Neural cell (in vitro differentiated cells): Measurements from ENCODE around the gene EPS8L2. TPM values are rescaled to one million over a fixed set of nuclear protein-coding genes. Genes with fewer than 3 reads are reported as not detected.
A peak's percentile ranks its signal among the peaks of the same experiment; 100 is the strongest.

Experiments
- H2AFZ ChIP-seq: fragments of 200-600, 300-800 bp; sonication (generic), shearing (Covaris generic); 2 replicates; pipeline ENCODE4 v1.6.0; 2014; ENCODE audit warnings: low read depth, mild to moderate bottlenecking, antibody characterized with exemption, low read length, moderate library complexity
- H3F3A ChIP-seq: fragments of 200-600 bp; shearing (Covaris generic); 2 replicates; pipeline ENCODE4 v1.6.1; 2016; ENCODE audit warnings: mild to moderate bottlenecking, moderate library complexity, mixed read lengths, antibody characterized with exemption, low read length; ENCODE audit not compliant: insufficient read depth, poor library complexity, severe bottlenecking
- H3K27ac ChIP-seq: fragments of 200-600, 300-800 bp; sonication (generic), shearing (Covaris generic); 2 replicates; pipeline ENCODE4 v1.5.1; 2014; ENCODE audit warnings: mild to moderate bottlenecking, low read length, moderate library complexity
- H3K27me3 ChIP-seq: fragments of 300-800, 200-600 bp; sonication (generic), shearing (Covaris generic); 2 replicates; pipeline ENCODE4 v1.6.0; 2014; ENCODE audit warnings: mild to moderate bottlenecking, low read depth, low read length, moderate library complexity; ENCODE audit not compliant: insufficient read depth
- H3K36me3 ChIP-seq: fragments of 300-800, 200-600 bp; sonication (generic), shearing (Covaris generic); 2 replicates; pipeline ENCODE4 v1.5.1; 2014; ENCODE audit warnings: mild to moderate bottlenecking, antibody characterized with exemption, low read length, moderate library complexity; ENCODE audit not compliant: insufficient read depth
- H3K4me2 ChIP-seq: fragments of 300-800, 200-600 bp; sonication (generic), shearing (Covaris generic); 2 replicates; pipeline ENCODE4 v1.6.0; 2014; ENCODE audit warnings: mild to moderate bottlenecking, low read length
- H3K4me3 ChIP-seq: fragments of 300-800, 200-600 bp; sonication (generic), shearing (Covaris generic); 2 replicates; pipeline ENCODE4 v1.5.1; 2014; ENCODE audit warnings: mild to moderate bottlenecking, low read length, moderate library complexity
- H3K79me2 ChIP-seq: fragments of 200-600 bp; shearing (Covaris generic); replicated peaks from 2 replicates; pipeline ENCODE4 v1.6.0; 2014; ENCODE audit warnings: mild to moderate bottlenecking, low read length, moderate library complexity; ENCODE audit not compliant: insufficient read depth
- H3K9ac ChIP-seq: fragments of 300-800, 200-600 bp; sonication (generic), shearing (Covaris generic); 2 replicates; pipeline ENCODE4 v1.6.1; 2016; ENCODE audit warnings: mild to moderate bottlenecking, low read length, mixed read lengths
- H3K9me2 ChIP-seq: fragments of 200-600 bp; shearing (Covaris generic); 2 replicates; pipeline ENCODE4 v1.6.1; 2016; ENCODE audit warnings: mild to moderate bottlenecking, low read length, mixed read lengths; ENCODE audit not compliant: insufficient read depth
- H3K9me3 ChIP-seq: fragments of 200-600, 300-800 bp; sonication (generic), shearing (Covaris generic); 2 replicates; pipeline ENCODE4 v1.6.1; 2016; ENCODE audit warnings: mild to moderate bottlenecking, mixed run types, low read length, moderate library complexity, mixed read lengths
- H4K20me1 ChIP-seq: fragments of 200-600 bp; shearing (Covaris generic); 2 replicates; pipeline ENCODE4 v1.6.1; 2016; ENCODE audit warnings: mild to moderate bottlenecking, mixed run types; ENCODE audit not compliant: insufficient read depth
- CTCF ChIP-seq: fragments of 450-650 bp; IDR thresholded peaks from 2 replicates; pipeline ENCODE4 v1.5.1; 2014; ENCODE audit warnings: antibody characterized with exemption, mild to moderate bottlenecking, moderate library complexity; ENCODE audit not compliant: poor library complexity, severe bottlenecking
- EP300 ChIP-seq: fragments of 450-650 bp; conservative IDR thresholded peaks from 2 replicates; pipeline ENCODE4 v1.6.1; 2014; ENCODE audit warnings: antibody characterized with exemption, mild to moderate bottlenecking, moderate library complexity; ENCODE audit not compliant: poor library complexity, severe bottlenecking
- EZH2 ChIP-seq: fragments of 200-600, 300-800 bp; shearing (Covaris generic), sonication (generic); IDR thresholded peaks from 2 replicates; pipeline ENCODE4 v1.6.1; 2014; ENCODE audit warnings: antibody characterized with exemption, low read length, borderline replicate concordance, mild to moderate bottlenecking; ENCODE audit not compliant: insufficient read depth, poor library complexity, severe bottlenecking
- MXI1 ChIP-seq: fragments of 450-650 bp; conservative IDR thresholded peaks from 2 replicates; pipeline ENCODE4 v1.6.1; 2014; ENCODE audit warnings: antibody characterized with exemption, mild to moderate bottlenecking; ENCODE audit not compliant: poor library complexity, severe bottlenecking
- POLR2AphosphoS5 ChIP-seq: IDR thresholded peaks from 2 replicates; pipeline ENCODE4 v1.6.1; 2012
- RAD21 ChIP-seq: fragments of 450-650 bp; conservative IDR thresholded peaks from 2 replicates; pipeline ENCODE4 v1.6.1; 2014; ENCODE audit warnings: antibody characterized with exemption, mild to moderate bottlenecking, moderate library complexity
- REST ChIP-seq: IDR thresholded peaks from 2 replicates; pipeline ENCODE4 v1.6.1; 2012; ENCODE audit warnings: borderline replicate concordance
- SMC3 ChIP-seq: fragments of 450-650 bp; conservative IDR thresholded peaks from 2 replicates; pipeline ENCODE4 v1.6.1; 2014; ENCODE audit warnings: antibody characterized with exemption, mild to moderate bottlenecking, moderate library complexity; ENCODE audit not compliant: poor library complexity
- TAF1 ChIP-seq: IDR thresholded peaks from 2 replicates; pipeline ENCODE4 v1.6.1; 2012; ENCODE audit warnings: low read depth
- polyA plus RNA-seq: library from polyadenylated mRNA; depleted of rRNA; stranded (reverse); fragments of >200 nt; gene quantifications from 2 replicates; pipeline ENCODE4 v1.2.3, GENCODE V29; 2014

EPS8L2 gene
- polyA plus RNA-seq, 1 donor from 2014 or later, result 7.5 TPM

- Histone ChIP-seq H3K4me2 (no peak overlapping the region), H4K20me1 (no peaks in the 10 kb centered on the region), H3K79me2 (peaks cover 23% of the 10 kb centered on the region), H3F3A (no peaks in the 10 kb centered on the region), H3K4me3 (peak overlapping the region; percentile 85), H3K9me3 (no peaks in the 10 kb centered on the region), H3K27ac (peak overlapping the region; percentile 98), H3K9ac (peak overlapping the region; percentile 96), H2AFZ (peak overlapping the region; percentile 59), H3K9me2 (no peaks in the 10 kb centered on the region), H3K27me3 (no peaks in the 10 kb centered on the region), H3K36me3 (no peaks in the 10 kb centered on the region)
- TF ChIP-seq POLR2AphosphoS5, result no peak
- TF ChIP-seq TAF1, result no peak
- TF ChIP-seq SMC3, result no peak
Measured at GRCh38 chr11:695288-695537, 10.8 kb upstream of the EPS8L2 start.

- H3K9me2 ChIP-seq, result no peaks in the 10 kb centered on the region
- no peaks in the 10 kb centered on the region for H3K27me3 ChIP-seq
- peak; percentile 97 for TF ChIP-seq MXI1
- TF ChIP-seq TAF1, result peak; percentile 22
- TF ChIP-seq RAD21, result no peak
- TF ChIP-seq SMC3, result peak; percentile 44
- TF ChIP-seq REST, result peak; percentile 30
- no peak for TF ChIP-seq EZH2
- TF ChIP-seq CTCF, result no peak
- TF ChIP-seq EP300, result peak; percentile 45
- TF ChIP-seq POLR2AphosphoS5, result peak; percentile 81
- peak within 1 kb of the TSS; percentile 73 for H3K4me2 ChIP-seq
- peak within 1 kb of the TSS; percentile 96 for H3K9ac ChIP-seq
- no peaks in the 10 kb centered on the region for H3K36me3 ChIP-seq
- peak within 1 kb of the TSS; percentile 85 for H3K4me3 ChIP-seq
- peak within 1 kb of the TSS; percentile 65 for H2AFZ ChIP-seq
- H4K20me1 ChIP-seq, result no peaks in the 10 kb centered on the region
- H3K27ac ChIP-seq, result peak within 1 kb of the TSS; percentile 98
- H3F3A ChIP-seq, result no peaks in the 10 kb centered on the region
- peaks cover 23% of the 10 kb centered on the region for H3K79me2 ChIP-seq
- H3K9me3 ChIP-seq, result no peaks in the 10 kb centered on the region
Measured at GRCh38 chr11:695538-696248, 10.3 kb upstream of the EPS8L2 start, which contains the start of gene TMEM80. Gene TMEM80, plus strand, starts transcription at chr11:695816. Its CDS starts 12 bp downstream, at chr11:695828.
